SH-SY5Y (cell line): ENCODE results near the gene DYNC1LI2.

ENCODE experiments used
- GATA2 ChIP-seq: IDR thresholded peaks from 2 replicates; pipeline ENCODE4 v1.6.1; 2011; ENCODE audit warnings: mild to moderate bottlenecking, low read depth, low read length
- GATA3 ChIP-seq: IDR thresholded peaks from 2 replicates; pipeline ENCODE4 v1.6.1; 2011; ENCODE audit warnings: low read depth, mild to moderate bottlenecking, low read length, moderate library complexity

- no peak for TF ChIP-seq GATA3
- no peak for TF ChIP-seq GATA2
Observed at GRCh38 chr16:66752379-66752778, 970 bp upstream of the DYNC1LI2 start.
